HG02885 (cell line): ENCODE results near the gene KDM4C.

Experiments
- ATAC-seq: cut with Tn5 transposase; IDR thresholded peaks from one replicate; pipeline ENCODE4 v1.9.1; 2021; ENCODE audit warnings: mild to moderate bottlenecking; ENCODE audit not compliant: unreplicated experiment, poor library complexity

Gene KDM4C

DNA sequence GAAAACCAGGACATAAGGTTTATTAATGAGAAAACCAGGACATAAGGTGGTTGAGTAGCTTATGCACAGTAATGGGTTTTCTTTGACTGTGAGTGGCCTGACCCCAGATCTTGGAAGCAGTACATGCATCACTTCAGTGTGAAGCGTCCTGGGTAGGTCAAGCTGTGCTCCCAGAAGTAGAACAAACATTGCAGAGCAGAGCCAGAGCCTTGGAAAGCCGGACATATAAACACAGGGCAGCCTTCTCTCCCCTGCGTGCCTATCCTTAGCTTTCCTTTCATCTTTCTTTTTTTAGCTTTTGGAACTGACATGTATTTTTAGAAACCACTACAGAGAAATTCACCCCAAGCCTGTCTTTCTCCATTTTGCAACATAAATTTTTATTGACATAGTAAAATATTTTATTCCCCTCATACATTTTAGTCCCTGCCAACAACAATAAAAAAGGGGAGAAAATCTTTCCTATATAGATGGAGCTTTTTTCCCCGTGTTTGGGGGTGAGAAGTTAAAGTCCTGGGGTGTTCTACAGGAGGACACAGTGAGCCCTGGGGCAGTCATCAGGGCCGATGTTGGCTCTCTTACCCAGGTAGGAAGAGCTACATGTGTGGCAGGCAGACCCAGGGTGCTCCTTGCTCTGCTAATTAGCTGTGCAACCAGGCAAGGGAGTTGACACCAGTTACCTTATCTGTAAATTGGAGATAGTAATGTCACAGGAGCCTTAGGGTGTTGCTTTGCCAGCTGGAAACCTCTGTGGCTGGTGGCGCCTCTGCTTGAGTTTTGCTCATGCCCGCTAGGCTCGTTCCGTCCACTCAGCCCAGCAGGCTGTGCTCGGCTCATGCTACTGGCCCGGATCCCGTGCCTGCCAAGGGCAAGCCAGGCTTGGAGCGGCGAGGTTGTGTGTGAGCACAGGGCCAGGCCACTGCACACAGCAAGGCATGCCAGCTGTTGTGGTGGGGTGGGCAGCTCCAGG, 389.6 kb downstream of the KDM4C start:
- ATAC-seq = no peak

DNA sequence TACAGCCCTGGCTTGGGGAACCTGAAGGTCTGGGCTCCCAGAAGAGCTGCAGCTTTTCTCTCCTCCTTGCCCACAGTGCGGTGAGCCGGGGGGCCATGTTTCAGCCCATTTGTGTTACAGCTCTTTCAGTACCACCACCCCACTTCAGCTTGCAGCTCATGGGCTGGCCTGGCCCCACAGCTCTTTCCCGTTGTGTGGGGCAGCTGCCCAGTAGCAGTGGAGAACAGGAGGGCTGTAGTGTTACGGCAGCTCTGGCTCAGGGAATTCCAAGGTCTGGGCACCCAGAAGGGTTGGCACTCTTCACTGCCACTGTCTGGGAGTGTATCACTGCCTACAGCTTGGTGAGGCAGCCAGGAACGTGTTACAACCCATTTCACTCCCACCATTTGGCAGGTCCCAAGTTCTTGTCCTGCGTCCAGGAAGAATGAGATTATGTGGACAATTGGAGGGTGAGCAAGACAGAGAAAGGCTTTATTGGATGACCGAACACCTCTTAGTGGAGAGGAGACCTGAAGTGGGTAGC, 390.5 kb downstream of the KDM4C start:
- no peak for ATAC-seq

GRCh38 chr9:7149258-7149657, 391.5 kb downstream of the KDM4C start:
- ATAC-seq = no peak

DNA sequence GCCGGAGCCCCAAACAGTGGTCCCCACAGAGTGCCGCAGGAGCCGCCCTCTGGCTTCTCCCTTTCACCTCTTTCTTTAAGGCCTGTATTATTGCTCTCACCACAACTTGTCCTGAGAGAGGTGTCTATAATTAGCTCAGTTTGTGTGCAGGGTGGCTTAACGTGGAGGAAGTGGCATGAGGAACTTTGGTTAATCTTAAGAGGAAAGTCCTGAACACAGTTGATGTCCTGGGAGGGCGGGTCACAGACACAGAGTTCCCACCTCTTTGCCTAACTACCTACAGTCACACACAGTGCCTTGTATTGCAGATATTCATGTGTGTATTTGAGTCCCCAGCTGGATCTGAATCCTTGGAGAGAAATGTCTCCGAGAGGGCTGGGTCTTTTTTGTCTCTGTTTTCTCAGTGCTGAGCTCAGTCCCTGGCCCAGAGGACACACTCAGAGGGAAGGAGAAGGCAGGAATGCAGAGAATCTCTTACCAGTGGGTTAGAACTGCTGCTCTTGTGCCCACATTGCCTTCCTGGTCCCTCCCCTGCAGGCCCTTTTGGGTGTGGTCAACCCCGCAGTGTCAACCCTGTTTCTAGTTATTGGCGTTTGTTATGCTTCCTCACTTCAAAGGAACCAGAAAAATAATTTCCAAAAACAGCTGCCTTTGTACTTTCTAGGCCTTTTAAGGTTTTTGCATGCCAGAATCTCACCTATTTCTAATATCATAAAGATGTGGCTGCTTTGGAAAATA, 392.5 kb downstream of the KDM4C start:
- ATAC-seq = no peak

DNA sequence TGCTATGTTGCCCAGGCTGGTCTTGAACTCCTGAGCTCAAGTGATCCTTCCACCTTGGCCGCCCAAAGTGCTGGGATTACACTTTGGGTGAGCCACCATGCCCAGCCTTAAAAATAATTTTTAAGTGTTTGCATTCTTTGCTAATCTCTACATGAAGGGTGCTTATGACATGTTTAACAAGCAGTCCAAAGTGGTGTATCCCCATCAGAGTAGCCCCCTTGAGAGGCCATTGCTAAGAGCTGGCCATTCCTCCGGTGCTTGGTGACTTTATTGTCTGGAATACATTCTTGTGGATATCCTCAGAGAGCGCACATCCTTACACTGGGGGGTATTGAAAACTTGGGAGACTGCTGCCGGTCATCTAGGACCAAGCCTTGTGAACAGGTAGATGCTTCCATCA, 395.4 kb downstream of the KDM4C start:
- no peak for ATAC-seq

DNA sequence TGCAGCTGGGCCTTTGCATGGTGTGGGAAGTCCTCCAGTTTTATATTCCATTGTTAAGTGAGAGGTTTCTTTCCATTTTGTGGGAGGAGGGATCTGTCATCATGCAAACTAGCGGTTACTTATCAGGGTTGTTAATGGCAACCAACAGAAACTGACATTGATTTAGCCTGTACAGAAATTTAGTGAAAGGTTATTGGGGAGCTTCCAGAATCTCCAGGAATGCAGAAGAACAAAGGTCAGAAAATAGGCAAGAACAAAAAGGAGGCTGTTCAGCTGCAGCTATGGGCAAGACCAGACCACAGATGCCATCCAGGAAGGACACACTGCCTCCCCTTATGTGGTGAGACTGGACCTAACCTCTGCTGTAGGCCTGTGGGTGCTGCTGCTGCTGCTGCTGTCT, 395.8 kb downstream of the KDM4C start:
- ATAC-seq = no peak

DNA sequence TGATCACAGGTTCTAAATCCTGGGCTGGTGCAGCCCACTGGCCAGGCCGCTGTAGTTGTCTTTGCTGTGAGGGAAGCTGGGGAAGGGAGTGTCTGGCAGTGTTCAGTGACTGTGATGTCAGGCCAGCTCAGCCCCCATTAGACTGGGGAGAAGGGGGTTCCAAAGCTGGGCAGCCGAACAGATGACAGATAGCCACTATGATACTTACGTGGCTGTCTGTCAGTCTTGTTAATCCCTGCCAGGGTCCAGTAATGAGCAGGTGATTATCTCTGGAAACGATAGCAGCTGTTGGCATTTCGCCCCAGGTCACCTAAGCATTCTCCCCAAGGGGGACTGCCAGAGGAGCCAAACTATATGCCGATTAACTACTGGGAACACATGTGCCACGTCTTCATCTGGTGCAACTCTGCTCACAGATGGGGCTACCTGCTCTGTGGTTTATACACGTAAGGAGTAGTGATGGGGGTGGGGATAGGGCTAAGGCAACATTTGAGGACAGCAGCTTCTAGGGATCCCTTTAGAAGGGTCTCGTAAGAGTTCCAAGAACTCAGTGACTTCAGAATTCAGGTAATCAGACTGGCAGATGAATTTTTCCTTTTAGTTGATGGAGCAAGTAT, 396.3 kb downstream of the KDM4C start:
- no peak for ATAC-seq

- no peak for ATAC-seq
Observed at GRCh38 chr9:7154650-7155049, 396.9 kb downstream of the KDM4C start.

- ATAC-seq = no peak
Observed at GRCh38 chr9:7161469-7161868, 403.7 kb downstream of the KDM4C start.

GRCh38 chr9:7163932-7164331, 406.2 kb downstream of the KDM4C start:
- no peak for ATAC-seq

DNA sequence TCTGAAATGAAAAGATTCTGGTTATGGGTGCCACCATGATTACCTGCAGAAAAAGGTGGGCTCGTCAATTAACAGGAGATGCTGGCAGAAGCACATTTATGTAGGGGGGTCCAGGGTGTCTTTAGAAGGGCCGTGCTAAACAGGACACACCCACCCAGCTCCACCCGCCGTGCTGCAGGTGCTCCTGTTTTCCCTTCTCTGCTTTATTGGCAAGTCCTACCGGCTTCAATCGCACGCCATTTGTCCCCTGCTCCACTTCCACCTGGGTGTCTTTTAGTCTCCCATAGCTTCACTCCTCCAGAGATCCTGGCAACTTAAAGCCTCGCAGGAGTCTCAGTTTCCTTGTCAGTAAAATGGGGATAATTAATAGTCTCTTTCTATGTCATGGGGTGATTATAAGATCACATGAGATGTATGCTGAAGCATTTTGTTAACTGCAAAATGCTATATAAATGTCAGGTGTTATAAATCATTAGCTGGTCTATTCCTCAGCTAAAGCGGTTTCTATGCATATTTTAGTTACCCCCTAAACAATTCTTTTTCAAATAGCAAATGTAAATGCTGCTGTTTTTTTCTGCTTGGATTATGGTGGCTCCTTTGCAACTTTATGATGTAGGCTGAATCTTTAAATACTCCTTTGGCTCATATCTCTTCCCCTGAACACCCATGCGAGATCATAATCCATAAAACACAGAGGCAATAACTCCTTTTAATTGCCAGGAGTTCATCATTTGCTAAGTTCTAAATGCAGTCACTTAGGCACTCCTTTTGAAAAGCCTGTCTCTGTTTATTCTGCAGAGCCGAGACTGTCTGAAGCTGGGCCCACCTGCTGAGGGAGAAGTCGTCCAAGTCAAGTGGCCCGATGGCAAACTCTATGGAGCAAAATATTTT, 406.9 kb downstream of the KDM4C start:
- no peak for ATAC-seq

DNA sequence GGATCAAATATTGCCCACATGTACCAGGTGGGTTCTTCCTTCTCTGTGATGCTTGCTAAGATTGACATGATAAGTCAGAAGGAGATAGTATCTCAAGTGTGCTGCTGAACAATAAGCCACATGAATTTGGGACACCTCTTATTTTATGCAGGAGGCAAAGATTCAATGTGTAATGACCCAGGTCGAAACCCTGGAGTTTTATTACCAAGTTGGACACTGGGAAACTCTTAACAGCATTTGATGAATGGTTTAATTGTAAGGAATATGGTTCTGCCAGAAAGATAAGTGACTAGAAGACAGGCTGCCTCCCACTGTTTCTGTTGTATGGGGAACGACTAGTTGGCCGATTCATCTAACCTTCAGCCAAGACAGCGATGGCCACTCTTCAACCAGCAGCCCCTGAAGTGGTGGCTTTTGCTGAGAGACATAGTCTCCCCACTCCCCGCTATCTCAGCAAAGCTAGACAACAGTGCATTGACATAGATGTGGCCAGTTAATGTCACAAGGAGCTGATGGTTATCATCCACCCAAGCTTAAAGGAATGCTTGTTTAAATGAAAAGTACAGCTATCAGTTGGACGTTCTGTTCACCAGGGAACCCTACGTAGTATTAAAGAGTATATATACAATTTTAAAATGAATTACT, 407.7 kb downstream of the KDM4C start:
- ATAC-seq = no peak

DNA sequence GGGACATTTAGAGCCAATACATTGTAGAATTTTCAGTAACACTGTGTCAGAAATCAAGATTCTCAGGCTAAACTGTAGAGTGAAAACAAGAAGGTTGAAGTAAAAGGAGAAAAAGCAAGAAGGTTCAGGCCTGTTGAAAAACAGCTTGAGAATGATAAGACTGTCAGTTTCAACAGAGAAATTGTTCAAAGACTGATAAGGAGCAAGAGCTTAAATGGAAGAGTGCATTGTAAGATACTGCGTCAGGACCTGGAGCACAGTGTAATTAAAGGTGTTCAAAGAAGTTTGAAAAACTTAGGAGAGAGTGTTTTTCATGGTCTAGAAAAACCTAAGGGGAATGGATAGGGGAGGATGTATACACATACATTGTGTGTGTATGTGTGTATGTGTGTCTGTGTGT, 408.3 kb downstream of the KDM4C start:
- ATAC-seq = no peak

DNA sequence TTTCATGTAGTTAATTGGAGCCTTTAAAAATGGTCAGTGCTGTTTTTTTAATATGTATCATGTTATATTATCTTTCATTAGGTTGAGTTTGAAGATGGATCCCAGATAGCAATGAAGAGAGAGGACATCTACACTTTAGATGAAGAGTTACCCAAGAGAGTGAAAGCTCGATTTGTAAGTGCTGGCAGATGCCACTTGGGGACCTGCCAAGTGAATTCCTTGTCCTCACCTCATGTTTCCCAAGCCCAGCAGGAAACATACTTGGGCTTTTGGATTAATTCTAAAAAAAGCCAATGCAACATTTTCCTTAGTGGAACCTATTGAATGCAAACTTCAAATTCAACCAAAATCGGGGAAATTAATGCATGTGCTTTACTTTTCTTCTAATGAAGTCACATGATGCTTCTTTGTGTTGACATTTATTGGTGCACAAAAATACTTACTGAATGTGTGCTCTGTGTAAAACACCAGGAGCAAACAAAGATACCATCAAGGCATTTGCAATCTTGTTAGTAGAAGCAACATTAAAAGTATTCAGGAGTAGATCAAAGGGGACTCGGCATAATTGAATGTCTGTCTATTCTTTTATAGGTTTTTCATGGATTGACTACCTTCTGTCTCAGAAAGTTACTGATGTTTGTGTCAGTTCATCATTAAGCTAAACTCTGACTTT, 412.1 kb downstream of the KDM4C start:
- ATAC-seq = no peak

DNA sequence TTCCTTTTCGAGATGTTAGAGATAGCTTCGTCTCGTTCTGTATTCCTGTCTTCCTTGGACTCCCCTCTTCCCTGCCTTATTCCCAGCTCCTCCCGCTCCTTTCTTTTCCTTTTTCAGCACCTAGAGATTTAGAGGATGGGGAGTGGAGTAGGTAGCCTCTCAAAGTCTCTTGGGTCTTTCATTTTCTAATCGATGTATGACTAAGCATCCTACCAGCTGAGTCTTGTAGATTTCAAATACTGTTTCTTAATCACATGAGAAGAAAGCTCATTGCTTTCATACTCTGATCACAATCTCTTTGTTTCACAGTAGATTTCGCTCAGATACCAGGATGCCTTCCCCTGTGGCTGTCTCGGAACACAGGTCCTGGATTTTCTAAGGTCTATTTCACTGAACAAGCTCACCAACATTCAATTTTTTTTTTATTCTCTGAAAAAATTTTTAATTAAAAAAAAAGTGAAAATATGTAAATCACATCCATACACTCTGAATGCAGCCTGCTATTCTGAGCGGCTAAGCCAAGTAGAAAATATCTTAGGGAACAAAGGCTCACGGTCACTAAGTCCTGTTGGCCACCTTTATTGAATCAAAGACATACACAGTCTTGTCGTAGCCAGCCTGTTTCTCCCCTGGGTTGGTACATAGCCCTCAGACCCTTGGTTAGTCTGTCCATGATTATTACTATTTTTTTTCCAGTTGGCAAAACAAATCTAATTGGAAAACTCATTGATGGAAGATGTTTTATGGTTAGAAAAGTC, 413.8 kb downstream of the KDM4C start:
- ATAC-seq = no peak

DNA sequence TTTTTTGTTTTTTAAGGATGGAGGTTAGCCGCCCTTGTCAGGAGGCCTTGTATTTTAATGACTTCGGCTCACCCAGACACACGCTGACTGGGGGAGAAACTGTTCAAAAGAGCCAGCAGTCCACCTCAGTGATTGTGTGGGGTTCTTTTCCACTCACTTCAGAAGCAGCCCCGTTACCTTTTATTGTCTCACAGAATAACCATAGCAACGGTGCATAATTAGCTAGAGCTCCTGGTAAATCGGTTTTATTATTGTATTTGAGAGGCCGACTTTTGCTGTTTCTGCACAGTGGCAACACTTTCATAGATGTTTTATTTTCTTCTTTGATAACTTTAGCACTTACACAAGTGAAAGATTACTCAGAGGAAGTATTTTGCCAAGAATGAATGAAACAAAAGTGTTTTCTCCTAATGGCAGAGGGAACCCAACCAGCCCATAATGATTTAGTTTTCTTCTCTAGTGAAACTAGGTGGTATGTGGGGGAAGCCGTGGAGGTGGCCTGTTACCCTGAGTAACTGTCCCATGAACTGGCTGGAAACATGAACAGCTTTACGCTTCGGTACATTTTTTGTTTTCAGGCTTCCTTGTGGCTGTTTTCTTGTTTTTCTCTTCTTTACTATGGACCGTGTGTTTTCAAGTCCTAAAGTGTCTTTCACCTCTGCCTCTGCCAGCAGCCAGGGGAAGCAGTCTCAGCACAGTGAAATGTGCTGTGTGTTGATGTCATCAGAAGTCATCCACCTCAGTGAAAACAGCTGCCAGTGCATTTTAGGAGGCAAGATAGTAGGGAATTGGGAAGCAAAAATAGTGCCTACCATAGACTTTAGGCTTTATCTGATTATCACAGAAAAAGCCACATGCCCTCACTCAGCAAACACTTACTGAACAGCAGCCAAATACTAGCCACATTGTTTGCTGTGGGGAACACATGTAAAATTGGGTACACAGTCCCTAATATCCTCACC, 414.7 kb downstream of the KDM4C start:
- no peak for ATAC-seq

- no peak for ATAC-seq
Observed at GRCh38 chr9:7173139-7173538, 415.4 kb downstream of the KDM4C start.
